ENCODE results near the gene ZNF74.

GRCh38 chr22:20446383-20446970 is 52.5 kb downstream of the ZNF74 start:
- TF ChIP-seq ATF2 (tag by site-specific recombination; IDR thresholded peaks at IDR 0.05; ENCODE audit: low read depth) (no peak), ZNF302 (tag by site-specific recombination; IDR thresholded peaks at IDR 0.05; ENCODE audit: low read depth) (no peak)

Measured in HEK293 (cell line).